Posterior vena cava (tissue), 2 donors: ENCODE measurements around the gene SP2. TPM values are rescaled to one million over a fixed set of nuclear protein-coding genes. Genes with fewer than 3 reads are reported as not detected.

Source experiments
- DNase-seq: peaks from one replicate; pipeline ENCODE4 v3.0.0-alpha.2; 2020; ENCODE audit warnings: low spot score
- intact Hi-C, 2 donors: fragments of 100-400 bp; cut with DNase I; formaldehyde crosslinking; loops; one replicate each; pipeline versions ENCODE4 v1.14.1 to v1.14.2; 2022 to 2023
- total RNA-seq, 2 donors: library from RNA; stranded (reverse); fragmentation: NEBNext Ultra II Directional; extraction: Animal tissue kit (Norgen Biotek cat#: 25700); gene quantifications; one replicate each; pipeline ENCODE4 v1.2.1, GENCODE V29; 2021
- donor health status: DM: yes; HTN: yes; CAD: no.
- donor health status: DM: yes; HTN: yes; CAD: no.

SP2 gene
- total RNA-seq, 2 donors from 2014 or later: 13.0 to 15.8 TPM

DNA sequence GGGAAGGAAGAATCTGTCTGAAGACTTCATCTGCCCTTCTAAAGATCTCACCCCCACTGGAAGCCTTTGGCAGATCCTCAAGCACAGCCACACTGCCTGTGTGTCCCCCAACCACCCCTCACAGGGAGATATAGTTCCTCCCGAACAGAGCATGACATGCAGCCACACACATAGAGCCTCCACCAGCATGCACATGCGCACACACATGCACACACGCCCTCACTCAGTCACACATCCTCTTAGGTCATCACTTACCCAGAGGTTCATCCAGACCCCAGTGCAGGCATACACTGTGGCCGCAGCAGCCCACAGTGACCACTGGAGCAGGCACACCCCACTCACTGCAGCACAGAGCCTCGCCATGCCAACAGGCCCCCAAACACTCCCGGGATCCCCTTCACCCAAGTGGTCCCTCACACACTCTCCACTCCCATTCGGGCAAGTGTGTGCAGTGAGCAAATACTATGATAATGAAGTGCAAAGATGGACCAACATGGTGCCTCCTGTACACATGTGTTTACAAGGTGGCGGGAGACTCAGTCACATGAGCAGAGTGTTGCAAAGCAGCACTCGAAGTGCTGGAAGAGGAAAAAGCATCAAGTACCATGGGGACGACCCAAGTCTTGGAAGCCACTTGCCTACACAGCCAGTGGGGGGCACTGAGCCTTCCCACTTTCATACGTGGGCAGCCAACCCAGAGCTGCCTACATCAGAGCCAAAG lies 28.1 kb upstream of the SP2 start:
- intact Hi-C loops: no loop called here
- no peak for DNase-seq

DNA sequence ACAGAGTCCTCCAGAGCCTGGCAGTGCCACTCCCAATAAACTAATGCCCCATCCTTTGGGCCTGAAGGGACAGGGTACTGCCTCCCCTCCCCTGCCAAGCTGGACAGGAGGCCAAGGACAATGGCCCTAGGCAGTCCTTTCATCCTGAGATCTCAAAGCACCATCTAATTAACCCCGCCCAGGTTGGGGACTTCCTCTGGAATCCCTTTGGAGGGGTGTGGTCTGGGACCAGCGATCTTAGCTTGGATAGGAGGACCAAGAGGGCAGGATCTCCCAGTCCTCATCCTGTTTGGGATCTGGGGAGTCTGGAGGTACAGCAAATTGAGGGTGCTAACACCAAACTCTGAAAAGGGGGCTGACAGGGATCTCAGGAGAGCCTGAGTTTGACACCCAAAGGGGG lies 26.9 kb upstream of the SP2 start:
- no peak for DNase-seq
- intact Hi-C loops: no loop called here

DNA sequence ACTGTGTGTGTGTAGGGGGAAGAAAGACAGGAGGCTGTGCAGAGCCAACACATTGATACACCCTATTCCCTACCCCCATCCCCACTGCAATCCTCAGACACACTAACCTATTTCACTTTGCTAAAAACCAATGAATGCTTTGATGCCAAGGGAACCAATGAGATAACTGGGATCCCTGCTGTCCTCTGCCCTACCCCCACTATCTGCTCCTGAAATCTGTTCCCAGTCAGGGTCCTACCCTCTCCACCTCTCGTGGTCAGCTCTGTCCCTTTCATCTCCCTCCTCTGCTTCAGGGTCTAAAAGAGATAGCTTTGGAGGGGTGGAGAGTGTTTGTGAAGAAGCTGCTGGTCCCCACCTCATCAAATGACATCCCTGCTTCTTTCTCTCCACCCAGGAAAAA lies 26.0 kb upstream of the SP2 start:
- intact Hi-C loops: no loop called here
- DNase-seq: no peak

DNA sequence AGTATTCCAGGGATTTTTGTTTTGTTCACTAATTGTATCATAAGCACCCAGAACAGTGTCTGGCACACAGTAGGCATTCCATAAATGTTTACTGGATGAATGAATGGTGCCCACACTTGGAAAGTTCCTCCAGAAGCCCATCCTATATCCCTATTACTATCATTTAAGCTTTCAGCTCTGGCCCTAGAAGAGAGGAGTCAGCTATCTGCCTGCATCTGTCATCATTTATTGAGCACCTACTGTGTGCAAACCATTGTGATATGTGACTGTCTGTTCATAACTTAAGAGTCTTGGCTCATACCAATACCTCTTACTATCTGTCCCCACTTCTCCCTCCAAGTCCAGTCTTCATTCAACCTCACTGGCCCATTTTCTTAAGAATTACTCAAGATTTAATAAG lies 25.0 kb upstream of the SP2 start:
- no peak for DNase-seq
- intact Hi-C loops: no loop called here

DNA sequence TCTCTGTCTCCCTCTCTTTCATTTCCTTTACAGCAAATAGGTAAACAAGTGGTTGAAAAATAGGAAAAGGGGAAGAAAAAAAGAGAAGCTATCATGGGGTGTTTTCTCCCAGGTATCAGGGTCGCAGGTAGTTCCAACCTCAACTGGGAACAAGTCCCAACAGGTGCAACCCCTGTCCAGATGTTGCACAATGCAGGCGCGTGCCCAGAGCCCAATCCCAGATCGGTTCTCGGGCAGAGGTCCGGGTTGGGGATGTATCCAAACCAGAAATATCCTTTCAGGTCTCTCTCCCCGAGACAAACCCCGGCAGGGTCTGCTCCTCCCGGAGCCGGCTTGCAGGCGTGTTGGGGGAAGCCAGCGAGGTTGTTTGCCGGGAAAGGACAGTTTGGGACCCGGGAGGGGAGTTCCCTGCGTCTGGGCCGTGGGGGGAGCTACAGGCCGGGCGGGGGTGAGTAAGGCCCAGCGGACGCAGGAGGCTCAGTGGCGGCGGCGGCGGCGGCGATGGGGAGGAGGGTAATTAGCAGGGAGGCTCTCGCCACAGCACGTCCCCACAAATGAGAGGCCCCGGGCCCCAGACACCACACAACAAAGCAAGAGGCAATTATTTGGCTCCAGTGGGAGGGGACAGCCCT lies 23.9 kb upstream of the SP2 start:
- DNase-seq: no peak
- intact Hi-C loops: no loop called here

DNA sequence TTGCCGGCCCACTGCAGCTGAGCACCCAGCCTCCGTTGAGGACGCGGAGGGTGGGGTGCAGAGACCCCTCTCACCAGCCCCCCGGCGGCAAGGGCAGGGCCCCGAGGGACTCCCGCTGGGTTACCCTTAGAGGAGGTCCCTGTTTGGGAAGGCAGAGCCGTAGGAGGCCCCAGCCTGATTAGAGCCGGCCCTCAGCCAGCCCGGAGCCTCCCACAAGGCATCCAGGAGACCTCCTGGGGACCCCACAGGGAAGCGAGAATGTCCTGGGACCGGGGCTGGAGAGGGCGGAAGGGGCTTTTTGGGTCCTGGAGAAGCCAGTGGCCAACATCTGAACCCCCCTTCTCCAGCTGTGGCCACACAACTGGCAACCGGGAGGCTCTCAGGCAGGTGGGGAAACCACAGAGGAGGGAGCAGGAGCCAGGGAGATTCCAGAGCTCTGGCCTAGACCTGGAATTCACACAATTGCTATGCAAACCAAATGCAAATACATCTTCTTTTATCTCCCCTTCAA lies 23.3 kb upstream of the SP2 start:
- intact Hi-C loops: no loop called here
- DNase-seq: no peak

DNA sequence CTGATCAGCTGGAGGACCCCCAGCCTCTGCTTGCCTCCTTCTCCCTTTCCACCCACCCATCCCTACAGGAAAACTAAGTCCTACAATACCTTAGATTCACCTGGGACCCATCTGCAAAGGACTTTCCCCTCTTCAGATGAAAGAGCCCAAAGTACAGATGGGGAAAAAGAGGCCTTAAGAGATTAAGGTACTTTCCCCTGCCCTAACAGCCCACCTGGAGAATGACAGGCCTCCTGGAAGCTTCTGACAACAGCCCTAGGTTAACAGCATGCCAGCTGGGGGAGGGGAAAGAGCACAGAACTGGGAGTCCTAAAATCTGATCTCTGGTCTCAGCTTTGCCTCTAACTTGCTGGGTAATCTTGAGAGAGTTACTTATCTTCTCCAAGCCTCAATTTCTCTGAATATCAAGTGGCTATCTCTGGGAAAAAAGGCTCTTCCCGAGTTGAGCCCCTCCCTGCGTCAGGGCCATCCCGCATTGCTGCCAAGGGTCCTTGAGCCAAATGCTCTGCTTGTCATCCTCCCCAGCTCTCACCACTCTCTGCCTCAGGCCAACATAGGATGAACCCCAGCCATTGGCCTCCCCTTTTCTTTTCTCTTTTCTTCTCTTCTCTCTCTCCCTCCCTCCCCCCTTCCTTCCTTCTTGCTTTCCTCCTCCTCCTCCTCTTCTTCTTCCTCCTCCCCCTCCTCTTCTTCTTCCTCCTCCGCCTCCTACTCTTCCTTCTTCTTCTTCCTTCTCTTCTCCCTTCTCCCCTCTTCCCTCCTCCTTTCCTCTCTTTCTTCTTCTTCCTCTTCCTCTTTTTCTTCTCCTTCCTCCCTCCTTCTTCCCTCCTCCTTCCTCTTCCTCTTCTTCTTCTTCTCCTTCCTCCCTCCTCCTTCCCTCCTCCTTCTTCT lies 22.6 kb upstream of the SP2 start:
- DNase-seq: no peak
- intact Hi-C loops: no loop called here

DNA sequence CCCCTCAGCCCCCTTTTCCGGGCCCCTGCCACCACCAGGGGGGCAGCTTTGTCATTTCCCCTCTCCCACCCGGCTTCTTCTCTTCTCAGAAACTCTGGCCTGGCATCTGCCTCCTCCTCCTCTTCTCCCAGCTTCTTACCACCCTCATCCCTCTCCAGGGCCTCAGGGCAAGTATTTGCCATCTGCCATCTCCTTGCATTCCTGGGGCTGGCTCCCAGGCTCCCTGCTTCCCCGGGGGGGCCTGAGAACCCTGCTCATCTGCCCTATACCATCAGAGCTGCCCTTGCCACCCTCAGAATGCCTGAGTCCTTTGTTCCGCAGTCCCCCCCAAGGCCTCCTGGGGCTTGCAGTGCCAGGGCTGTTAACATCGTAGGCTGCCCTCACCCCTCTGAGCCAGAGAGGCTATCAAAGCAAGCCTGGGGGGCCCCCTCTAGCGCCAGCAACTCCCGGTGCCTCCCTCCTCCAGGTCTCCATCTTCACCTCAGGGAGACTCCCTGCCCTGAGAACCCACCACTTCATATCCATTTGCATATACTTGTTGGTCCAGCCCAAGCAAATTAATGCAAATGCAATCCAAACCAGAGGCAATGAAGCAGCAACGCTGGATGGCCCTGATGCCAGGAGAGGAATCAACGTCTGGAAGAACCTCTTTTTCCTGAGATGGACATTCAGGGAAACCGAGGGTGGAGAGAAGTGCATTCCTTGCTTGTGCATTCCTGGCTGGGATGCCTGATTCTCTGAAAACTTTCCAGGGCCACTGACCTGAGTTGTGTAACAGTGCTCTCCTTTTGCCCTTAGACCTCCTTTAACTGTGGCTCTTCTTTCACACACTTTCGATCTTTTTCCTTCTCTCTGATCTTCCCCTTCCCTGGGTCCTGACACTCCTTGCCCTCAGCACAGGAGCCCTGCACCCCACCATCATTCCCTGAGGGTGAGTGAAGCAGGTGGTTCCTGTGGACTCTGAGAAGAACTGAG lies 20.7 kb upstream of the SP2 start:
- DNase-seq: no peak
- intact Hi-C loops: no loop called here

DNA sequence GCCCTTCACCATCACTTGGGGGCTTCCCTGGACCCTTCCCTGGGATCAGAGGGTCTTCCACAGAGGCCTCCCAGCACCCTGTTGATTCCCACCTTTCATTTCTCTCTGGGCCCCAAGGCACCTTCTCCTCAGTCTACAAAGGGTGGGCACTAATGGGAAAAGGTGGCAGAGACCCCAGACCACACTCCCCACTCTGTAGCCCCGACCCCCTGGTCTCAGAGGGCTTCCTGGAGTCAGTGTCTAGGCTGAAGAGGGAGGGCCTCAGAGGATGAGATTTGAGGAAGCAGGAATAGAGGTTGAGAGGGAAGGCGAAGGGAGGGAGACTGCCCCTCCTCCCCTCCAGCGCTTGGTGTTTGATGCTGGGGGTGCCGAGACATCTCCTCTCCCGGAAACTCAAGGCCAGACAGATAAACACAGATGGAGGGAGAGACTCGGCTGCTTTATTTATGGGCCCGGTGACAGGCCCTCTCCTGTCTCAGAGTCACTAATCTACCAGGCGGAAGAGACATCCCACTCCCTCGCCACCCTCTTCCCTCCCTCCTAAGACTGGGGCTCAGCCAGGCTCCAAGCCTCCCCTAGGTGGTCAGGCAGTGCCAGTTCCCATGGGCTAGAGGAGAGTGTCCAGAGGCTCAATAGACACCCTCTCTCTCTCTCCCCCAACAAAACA lies 18.5 kb upstream of the SP2 start:
- DNase-seq: no peak

DNA sequence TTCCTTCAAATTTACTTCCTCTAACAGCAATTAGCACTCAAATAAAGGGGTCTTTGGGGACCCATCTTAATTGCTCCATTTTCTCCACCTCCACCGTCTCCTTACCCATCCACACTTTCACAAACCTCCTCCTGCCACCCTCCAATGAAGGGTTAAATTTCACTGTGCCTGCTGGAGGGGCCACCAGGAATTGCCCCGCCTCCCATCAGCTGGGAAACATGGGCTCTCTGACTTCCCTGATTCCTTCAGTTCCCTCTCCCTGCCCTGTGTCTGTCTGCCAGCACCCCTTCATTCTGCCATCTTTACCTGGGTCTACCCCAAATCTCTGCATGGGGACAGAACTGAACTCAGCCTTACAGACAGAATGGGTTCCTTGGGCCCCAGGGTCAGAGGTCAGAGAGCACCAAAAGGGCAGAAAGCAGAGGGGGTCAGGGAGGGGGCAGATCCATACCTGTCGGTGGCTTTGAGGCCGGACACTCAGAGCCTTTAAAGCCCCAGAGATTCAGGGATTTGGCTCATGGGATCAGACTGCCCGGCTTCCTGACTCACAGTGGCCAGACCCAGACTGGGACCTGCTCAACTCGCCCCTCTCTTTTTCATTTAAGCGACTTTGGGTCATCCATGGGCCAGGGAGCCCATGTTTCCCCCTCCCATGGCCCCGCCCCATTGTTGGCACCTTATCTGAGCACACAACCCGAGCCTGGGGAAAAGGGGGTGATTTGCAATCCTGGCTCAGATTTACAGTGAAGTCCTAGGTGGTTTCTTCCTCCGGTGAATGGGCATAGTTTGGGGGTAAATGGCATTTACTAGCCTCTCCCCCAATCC lies 17.6 kb upstream of the SP2 start:
- peak; percentile 59 for DNase-seq
- intact Hi-C loops: no loop called here

More for the DNA sequence above, 18.5 kb upstream of the SP2 start:
- intact Hi-C loops: no loop called here

DNA sequence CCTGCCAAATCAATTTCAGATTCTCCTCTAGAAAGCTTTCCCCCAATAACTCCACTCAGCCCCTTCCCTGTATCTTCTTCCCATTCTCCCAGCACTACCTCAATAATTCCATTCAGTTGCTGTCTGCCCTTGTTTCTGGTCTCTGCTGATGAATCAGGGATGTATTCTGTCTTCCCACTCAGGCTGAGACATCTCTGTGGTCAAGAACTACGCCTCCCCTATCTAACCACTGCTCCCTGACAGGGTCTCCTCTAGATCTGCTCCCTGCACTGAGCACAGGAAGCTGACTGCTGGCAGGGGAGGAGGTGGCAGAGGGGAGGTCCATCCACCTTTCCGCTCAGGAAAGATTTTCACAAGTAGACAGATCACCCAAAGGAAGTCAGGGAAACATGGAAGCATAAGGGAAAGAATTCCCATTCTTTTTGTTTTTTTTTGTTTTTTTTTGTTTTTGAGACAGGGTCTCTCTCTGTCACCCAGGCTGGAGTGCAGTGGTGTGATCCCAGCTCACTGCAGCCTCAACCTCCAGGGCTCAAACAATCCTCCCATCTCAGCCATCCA lies 16.9 kb upstream of the SP2 start:
- DNase-seq: no peak
- intact Hi-C loops: no loop called here

DNA sequence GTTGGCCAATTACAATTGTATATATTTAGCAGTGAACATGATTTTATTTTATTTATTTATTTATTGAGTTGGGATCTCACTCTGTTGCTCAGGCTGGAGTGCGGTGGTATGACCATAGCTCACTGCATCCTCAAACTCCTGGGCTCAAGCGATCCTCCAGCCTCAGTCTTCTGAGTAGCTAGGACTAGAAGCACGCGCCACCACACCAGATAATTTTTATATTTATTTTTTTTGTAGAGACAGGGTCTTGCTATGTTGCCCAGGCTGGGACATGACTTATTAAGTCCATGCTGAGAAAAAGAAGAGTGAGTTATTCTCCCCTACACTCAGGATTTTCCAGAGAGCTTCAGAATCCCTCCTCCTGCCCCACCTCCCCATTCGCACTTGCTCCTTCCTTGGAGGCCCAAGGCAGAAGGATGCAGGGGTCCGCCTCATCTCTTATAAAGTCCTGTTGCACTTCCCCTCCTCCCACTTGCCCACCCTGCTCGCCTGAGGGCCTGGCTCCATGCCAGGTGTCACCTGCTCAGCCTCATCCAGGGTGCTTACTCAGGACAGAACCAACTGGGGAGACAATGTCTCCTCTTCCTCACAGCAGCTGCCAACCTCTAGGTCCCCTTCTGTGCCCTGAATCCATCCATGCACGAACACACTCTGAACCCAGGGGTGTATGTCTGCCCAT lies 16.1 kb upstream of the SP2 start:
- no peak for DNase-seq
- intact Hi-C loops: no loop called here

DNA sequence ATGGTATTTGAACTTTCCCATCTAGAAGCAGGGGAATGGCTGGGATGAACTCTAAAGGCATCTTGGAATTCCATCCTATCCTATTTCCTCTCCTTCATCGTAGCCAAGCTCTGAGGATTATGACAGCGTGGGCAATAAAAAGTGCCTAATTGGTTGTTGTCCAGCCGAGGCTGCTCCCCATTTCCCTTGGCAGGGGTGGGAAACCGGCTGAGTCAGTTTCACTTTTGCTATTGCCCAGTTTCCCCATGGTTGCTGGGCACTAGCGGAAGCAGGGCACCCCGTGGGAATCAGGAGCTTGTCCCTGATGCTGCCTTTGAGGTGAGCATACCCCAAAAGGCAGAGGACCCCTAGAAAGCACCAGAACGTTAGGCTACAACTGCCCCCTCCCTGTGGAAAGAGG lies 13.8 kb upstream of the SP2 start:
- intact Hi-C loops: no loop called here

DNA sequence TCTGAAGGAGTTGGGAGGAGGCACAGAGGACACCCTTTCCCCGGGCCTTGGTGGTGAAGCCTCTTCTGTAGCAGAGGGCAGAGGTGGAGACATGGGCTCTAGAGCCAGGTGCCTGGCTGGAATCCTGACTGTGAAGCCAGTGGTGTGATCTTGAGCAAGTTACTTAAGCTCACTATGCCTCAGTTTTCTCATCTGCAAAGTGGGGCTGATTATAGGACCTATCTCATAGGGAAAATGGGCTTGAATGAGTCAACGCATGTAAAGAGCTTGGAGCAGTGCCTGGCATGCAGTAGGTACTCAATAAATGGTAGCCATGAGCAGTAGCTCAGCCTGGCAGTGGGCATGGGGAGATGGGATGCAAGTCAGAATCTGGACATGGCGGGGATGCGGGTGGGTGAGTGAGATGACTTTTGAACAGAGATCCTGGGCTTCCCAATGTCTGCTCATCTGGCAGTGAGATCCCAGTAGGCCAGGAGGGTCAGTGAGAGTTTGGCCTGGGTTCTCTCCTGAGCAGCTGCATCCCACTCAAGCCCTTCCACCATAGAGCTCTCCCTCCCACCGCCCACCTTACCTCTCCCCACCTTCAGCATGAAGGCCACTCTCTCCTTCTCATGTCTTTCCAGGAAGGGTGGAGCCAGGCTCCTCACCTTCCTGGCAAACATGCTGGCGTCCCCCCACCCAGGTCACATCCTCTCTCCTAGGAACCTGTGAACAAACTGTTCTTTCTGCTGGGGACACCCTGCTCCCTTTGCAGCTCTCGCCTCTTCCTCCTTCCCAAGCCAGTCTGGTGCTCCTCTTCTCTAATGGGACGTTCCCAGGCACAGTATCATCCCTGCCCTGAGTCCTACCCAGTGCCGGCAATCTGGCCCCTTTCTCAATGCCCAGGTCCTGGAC lies 13.1 kb upstream of the SP2 start:
- DNase-seq: no peak
- intact Hi-C loops: no loop called here

More for the DNA sequence above, 13.8 kb upstream of the SP2 start:
- no peak for DNase-seq

DNA sequence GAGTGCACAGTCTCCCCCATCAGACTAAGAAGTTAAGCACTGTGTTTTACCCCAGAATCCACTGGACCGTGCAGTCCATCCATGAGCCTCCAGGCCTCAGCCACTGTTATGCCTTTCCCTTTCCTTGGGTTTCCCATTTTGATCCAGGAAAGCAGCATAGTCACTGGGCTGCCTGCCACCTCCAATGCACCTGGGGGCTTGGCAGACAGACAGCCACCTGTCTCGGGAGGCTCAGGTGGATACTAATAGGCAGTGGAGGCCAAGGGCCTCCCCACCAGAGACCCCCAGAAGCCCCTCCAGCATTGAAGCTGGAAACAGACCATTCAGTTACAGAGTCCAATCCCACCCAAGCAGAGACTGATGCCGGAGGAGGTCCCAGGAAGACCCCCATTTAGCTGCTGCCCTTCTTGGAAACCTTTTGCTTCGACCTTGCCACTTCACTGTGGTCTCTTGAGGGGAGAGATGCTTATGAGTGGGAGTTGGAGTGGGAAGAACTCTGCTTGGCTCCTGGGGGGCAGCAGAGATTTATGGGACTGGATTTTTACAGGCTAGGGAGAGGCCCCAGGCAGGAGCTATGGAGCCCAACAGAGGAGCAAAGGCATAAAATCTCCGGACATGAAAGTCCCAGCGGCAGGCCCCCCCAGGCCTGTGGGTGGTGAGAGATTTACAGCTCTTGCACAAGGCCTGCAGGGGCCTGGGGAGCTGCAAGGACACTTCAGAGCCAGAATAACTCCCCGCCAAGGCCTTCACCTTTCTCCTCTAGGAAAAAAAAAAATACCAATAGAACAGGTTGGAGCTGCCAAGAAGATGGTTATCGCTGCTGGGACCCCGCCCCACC lies 12.2 kb upstream of the SP2 start:
- intact Hi-C loops: no loop called here
- DNase-seq: no peak
